ENCODE results near the gene AKAP13. TPM values are rescaled to one million over a fixed set of nuclear protein-coding genes. Genes with fewer than 3 reads are reported as not detected.

Gene AKAP13
- total RNA-seq, 1 donor from 2014 or later: 114 TPM

- peaks cover 23% of the 10 kb centered on the region for H3K4me1 Mint-ChIP-seq (ENCODE audit: low read depth)
- peak overlapping the region; percentile 25 for H3K27ac Mint-ChIP-seq
- H3K4me3 Mint-ChIP-seq (ENCODE audit: low read depth): no peak overlapping the region
- no peaks in the 10 kb centered on the region for H3K27me3 Mint-ChIP-seq
- TF ChIP-seq CTCF (IDR thresholded peaks at IDR 0.05; ENCODE audit: unreplicated experiment): no peak
- peaks cover 8% of the 10 kb centered on the region for H3K36me3 Mint-ChIP-seq (ENCODE audit: insufficient read depth)
- no peak for DNase-seq (ENCODE audit: low spot score, unreplicated experiment)
- H3K9me3 Mint-ChIP-seq (ENCODE audit: low read depth): no peaks in the 10 kb centered on the region
Measured at GRCh38 chr15:85611361-85611760, 231.0 kb downstream of the AKAP13 start.

GRCh38 chr15:85614059-85614458 is 233.7 kb downstream of the AKAP13 start:
- DNase-seq (ENCODE audit: low spot score, unreplicated experiment): no peak
- Mint-ChIP-seq H3K27me3 (no peaks in the 10 kb centered on the region), H3K4me1 (ENCODE audit: low read depth) (peaks cover 23% of the 10 kb centered on the region), H3K27ac (no peak overlapping the region), H3K36me3 (ENCODE audit: insufficient read depth) (peaks cover 3% of the 10 kb centered on the region), H3K4me3 (ENCODE audit: low read depth) (no peak overlapping the region), H3K9me3 (ENCODE audit: low read depth) (no peaks in the 10 kb centered on the region)
- no peak for TF ChIP-seq CTCF (IDR thresholded peaks at IDR 0.05; ENCODE audit: unreplicated experiment)

- H3K4me1 Mint-ChIP-seq (ENCODE audit: low read depth): peaks cover 23% of the 10 kb centered on the region
- peak overlapping the region; percentile 44 for H3K27ac Mint-ChIP-seq
- no peak overlapping the region for H3K4me3 Mint-ChIP-seq (ENCODE audit: low read depth)
- no peaks in the 10 kb centered on the region for H3K27me3 Mint-ChIP-seq
- peak; percentile 53 for TF ChIP-seq CTCF (IDR thresholded peaks at IDR 0.05; ENCODE audit: unreplicated experiment)
- no peaks in the 10 kb centered on the region for H3K9me3 Mint-ChIP-seq (ENCODE audit: low read depth)
- H3K36me3 Mint-ChIP-seq (ENCODE audit: insufficient read depth): peaks cover 2% of the 10 kb centered on the region
- DNase-seq (ENCODE audit: low spot score, unreplicated experiment): no peak
Measured at GRCh38 chr15:85615930-85616329, 235.5 kb downstream of the AKAP13 start.

GRCh38 chr15:85616549-85617110 is 236.2 kb downstream of the AKAP13 start:
- no peaks in the 10 kb centered on the region for H3K9me3 Mint-ChIP-seq (ENCODE audit: low read depth)
- TF ChIP-seq CTCF (IDR thresholded peaks at IDR 0.05; ENCODE audit: unreplicated experiment): no peak
- no peak overlapping the region for H3K27ac Mint-ChIP-seq
- H3K4me3 Mint-ChIP-seq (ENCODE audit: low read depth): no peak overlapping the region
- H3K4me1 Mint-ChIP-seq (ENCODE audit: low read depth): peaks cover 22% of the 10 kb centered on the region
- DNase-seq (ENCODE audit: low spot score, unreplicated experiment): no peak
- H3K36me3 Mint-ChIP-seq (ENCODE audit: insufficient read depth): no peaks in the 10 kb centered on the region
- H3K27me3 Mint-ChIP-seq: no peaks in the 10 kb centered on the region

- H3K4me1 Mint-ChIP-seq (ENCODE audit: low read depth): peaks cover 26% of the 10 kb centered on the region
Measured at GRCh38 chr15:85618228-85618505, 237.8 kb downstream of the AKAP13 start.

More at GRCh38 chr15:85618228-85618505, 237.8 kb downstream of the AKAP13 start:
- no peak for DNase-seq (ENCODE audit: low spot score, unreplicated experiment)
- no peak for TF ChIP-seq CTCF (IDR thresholded peaks at IDR 0.05; ENCODE audit: unreplicated experiment)
- Mint-ChIP-seq H3K4me3 (ENCODE audit: low read depth) (no peak overlapping the region), H3K27ac (no peak overlapping the region), H3K27me3 (no peaks in the 10 kb centered on the region), H3K9me3 (ENCODE audit: low read depth) (no peaks in the 10 kb centered on the region), H3K36me3 (ENCODE audit: insufficient read depth) (no peaks in the 10 kb centered on the region)

All from progenitor cell of endocrine pancreas (in vitro differentiated cells).